ENCODE results near the gene TRIM62.

The TRIM62 gene

GRCh38 chr1:33157131-33157530 is 24.7 kb downstream of the TRIM62 start:
- no peak for TF ChIP-seq CTCF (conservative IDR thresholded peaks at IDR 0.05; ENCODE audit: low read depth)
- no peak overlapping the region for H3K27ac ChIP-seq
- no peak for DNase-seq (ENCODE audit: low spot score)
- ChIA-PET POLR2A (ENCODE audit: low non-redundant PET) (no interaction called here), CTCF (no interaction called here)

- no peak for DNase-seq (ENCODE audit: low spot score)
- no peak overlapping the region for H3K27ac ChIP-seq
- ChIA-PET CTCF (no interaction called here), POLR2A (ENCODE audit: low non-redundant PET) (no interaction called here)
- TF ChIP-seq CTCF (conservative IDR thresholded peaks at IDR 0.05; ENCODE audit: low read depth) = no peak
Observed at GRCh38 chr1:33155877-33156538, 25.8 kb downstream of the TRIM62 start.

- ChIA-PET CTCF (interaction anchor here (0.6 kb wide), 1 partner anchor 261 kb away, joined by 3 read pairs; no protein-coding TSS in a partner anchor), POLR2A (ENCODE audit: low non-redundant PET) (interaction anchor here (0.5 kb wide), 1 partner anchor 15 kb away, joined by 5 read pairs; no protein-coding TSS in a partner anchor)
- DNase-seq (ENCODE audit: low spot score) = no peak
- TF ChIP-seq CTCF (conservative IDR thresholded peaks at IDR 0.05; ENCODE audit: low read depth) = no peak
- peak overlapping the region; percentile 37; the same call in 1 of the 2 replicates for H3K27ac ChIP-seq
Observed at GRCh38 chr1:33153650-33154049, 28.2 kb downstream of the TRIM62 start.

- no peak for TF ChIP-seq CTCF (conservative IDR thresholded peaks at IDR 0.05; ENCODE audit: low read depth)
- peak overlapping the region; percentile 37 for H3K27ac ChIP-seq
- ChIA-PET POLR2A (ENCODE audit: low non-redundant PET) (interaction anchor here (0.5 kb wide), 1 partner anchor 15 kb away, joined by 5 read pairs; no protein-coding TSS in a partner anchor), CTCF (interaction anchor here (0.6 kb wide), 1 partner anchor 66 kb away, joined by 3 read pairs; no protein-coding TSS in a partner anchor)
- no peak for DNase-seq (ENCODE audit: low spot score)
Observed at GRCh38 chr1:33152685-33153432, 29.0 kb downstream of the TRIM62 start.

GRCh38 chr1:33151116-33151515 is 30.7 kb downstream of the TRIM62 start:
- TF ChIP-seq CTCF (conservative IDR thresholded peaks at IDR 0.05; ENCODE audit: low read depth) = no peak
- POLR2A ChIA-PET (ENCODE audit: low non-redundant PET) = no interaction called here
- no peak for DNase-seq (ENCODE audit: low spot score)
- CTCF ChIA-PET = interaction anchor here (0.7 kb wide), 1 partner anchor 49 kb away, joined by 3 read pairs; no protein-coding TSS in a partner anchor
- peak overlapping the region; percentile 55 for H3K27ac ChIP-seq

- DNase-seq (ENCODE audit: low spot score) = no peak
- ChIA-PET POLR2A (ENCODE audit: low non-redundant PET) (no interaction called here), CTCF (interaction anchor here (0.7 kb wide), 1 partner anchor 48 kb away, joined by 3 read pairs; no protein-coding TSS in a partner anchor)
- H3K27ac ChIP-seq = no peak overlapping the region; the same call in 1 of the 2 replicates
- TF ChIP-seq CTCF (conservative IDR thresholded peaks at IDR 0.05; ENCODE audit: low read depth) = no peak
Observed at GRCh38 chr1:33150522-33150921, 31.3 kb downstream of the TRIM62 start.
